HEK293T (cell line): ENCODE data around the gene NFE2L3.

Experiments
- SP1 ChIP-seq: fragments of 450-650 bp; IDR thresholded peaks from 2 replicates; pipeline ENCODE4 v1.6.1; 2017
- SUZ12 ChIP-seq: fragments of 450-650 bp; IDR thresholded peaks from 2 replicates; pipeline ENCODE4 v1.6.1; 2016; ENCODE audit warnings: mild to moderate bottlenecking

- TF ChIP-seq SUZ12 = no peak
- TF ChIP-seq SP1 = no peak
These were observed 36.3 kb upstream of the NFE2L3 start for GRCh38 chr7:26115650-26116049.
